AG09319 (cell line): ENCODE results near the gene DEK.
"Not testable (repeated sequence)": the region's sequence is repeated elsewhere in the genome, so short reads cannot be mapped to it uniquely, and the experiment has no call there.

Experiments
- DNase-seq: peaks from one replicate; pipeline ENCODE4 v3.0.0-alpha.2; 2010; ENCODE audit warnings: low read depth; ENCODE audit errors: extremely low read depth
- TF ChIP-seq, protein P1 (sequence below): IDR thresholded peaks from 2 replicates; pipeline ENCODE4 v1.5.1; 2011; ENCODE audit warnings: low read depth, mild to moderate bottlenecking, inconsistent platforms, low read length, moderate library complexity

Gene DEK

DNA sequence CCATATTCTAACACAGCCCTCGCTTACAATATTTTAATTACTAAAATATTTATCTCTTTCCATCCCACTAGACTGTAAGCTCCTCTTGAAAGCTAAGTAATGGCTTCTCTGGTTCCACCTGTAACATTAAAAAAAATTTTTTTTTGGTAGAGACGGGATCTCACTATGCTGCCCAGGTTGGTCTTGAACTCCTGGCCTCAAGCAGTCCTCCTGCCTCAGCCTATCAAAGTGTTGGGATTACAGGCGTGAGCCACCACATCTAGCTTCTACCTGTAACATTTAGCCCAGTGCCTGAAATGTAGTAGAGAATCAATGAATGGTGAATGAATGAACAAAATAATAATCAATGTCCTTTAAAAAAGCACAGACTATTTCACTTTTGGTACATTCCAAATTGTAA, 28.8 kb downstream of the DEK start:
- TF ChIP-seq, protein P1, sequence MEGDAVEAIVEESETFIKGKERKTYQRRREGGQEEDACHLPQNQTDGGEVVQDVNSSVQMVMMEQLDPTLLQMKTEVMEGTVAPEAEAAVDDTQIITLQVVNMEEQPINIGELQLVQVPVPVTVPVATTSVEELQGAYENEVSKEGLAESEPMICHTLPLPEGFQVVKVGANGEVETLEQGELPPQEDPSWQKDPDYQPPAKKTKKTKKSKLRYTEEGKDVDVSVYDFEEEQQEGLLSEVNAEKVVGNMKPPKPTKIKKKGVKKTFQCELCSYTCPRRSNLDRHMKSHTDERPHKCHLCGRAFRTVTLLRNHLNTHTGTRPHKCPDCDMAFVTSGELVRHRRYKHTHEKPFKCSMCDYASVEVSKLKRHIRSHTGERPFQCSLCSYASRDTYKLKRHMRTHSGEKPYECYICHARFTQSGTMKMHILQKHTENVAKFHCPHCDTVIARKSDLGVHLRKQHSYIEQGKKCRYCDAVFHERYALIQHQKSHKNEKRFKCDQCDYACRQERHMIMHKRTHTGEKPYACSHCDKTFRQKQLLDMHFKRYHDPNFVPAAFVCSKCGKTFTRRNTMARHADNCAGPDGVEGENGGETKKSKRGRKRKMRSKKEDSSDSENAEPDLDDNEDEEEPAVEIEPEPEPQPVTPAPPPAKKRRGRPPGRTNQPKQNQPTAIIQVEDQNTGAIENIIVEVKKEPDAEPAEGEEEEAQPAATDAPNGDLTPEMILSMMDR: no peak
- DNase-seq: no peak

DNA sequence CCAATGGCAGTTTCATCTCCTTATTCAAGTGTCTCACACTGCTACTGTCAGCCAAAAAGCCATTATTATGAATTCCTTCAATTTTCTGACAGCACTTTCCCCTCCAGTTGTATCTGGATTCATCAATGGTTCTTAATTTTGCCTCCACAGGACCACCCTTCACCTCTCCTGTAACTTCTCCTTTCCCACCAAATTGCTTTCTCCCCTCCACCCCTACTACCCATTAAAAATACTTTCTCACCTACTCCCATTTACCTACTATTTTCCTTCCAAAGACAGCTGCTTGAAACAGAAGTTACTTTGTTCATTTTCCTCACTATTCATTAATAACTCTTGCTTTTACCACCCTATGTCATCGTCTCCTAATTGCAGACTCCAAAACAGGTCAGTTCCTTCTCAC, 29.8 kb downstream of the DEK start:
- TF ChIP-seq, protein P1: no peak
- no peak for DNase-seq

DNA sequence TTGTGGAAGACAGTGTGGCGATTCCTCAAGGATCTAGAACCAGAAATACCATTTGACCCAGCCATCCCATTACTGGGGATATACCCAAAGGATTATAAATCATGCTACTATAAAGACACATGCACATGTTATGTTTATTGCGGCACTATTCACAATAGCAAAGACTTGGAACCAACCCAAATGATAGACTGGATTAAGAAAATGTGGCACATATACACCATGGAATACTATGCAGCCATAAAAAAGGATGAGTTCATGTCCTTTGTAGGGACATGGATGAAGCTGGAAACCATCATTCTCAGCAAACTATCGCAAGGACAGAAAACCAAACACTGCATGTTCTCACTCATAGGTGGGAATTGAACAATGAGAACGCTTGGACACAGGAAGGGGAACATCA, 30.6 kb downstream of the DEK start:
- not testable (repeated sequence) for DNase-seq

DNA sequence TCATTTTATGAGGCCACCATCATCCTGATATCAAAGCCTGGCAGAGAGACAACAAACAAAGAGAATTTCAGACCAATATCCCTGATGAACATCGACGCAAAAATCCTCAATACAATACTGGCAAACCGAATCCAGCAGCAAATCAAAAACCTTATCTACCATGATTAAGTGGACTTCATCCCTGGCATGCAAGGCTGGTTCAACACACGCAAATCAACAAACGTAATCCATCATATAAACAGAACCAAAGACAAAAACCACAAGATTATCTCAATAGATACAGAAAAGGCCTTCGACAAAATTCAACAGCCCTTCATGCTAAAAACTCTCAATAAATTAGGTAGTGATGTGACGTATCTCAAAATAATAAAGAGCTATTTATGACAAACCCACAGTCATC, 32.5 kb downstream of the DEK start:
- not testable (repeated sequence) for DNase-seq

DNA sequence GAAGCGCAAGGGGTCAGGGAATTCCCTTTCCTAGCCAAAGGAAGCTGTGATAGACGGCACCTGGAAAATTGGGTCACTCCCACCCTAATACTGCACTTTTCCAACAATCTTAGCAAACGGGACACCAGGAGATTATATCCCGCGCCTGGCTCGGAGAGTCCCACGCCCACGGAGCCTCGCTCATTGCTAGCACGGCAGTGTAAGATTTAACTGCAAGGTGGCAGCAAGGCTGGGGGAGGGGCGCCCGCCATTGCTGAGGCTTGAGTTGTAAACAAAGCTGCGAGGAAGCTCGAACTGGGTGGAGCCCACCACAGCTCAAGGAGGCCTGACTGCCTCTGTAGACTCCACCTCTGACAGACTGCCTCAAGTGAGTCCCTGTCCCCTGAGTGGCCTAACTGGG, 35.7 kb downstream of the DEK start:
- not testable (repeated sequence) for DNase-seq

DNA sequence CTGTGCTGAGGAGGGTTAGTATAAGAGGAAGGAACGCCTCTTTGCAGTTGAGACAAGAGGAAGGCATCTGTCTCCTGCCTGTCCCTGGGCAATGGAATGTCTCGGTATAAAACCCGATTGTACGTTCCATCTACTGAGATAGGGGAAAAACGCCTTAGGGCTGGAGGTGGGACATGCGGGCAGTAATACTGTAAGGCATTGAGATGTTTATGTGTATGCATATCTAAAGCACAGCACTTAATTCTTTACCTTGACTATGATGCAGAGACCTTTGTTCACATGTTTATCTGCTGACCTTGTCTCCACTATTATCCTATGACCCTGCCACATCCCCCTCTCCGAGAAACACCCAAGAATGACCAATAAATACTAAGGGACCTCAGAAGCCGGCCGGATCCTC, 37.2 kb downstream of the DEK start:
- not testable (repeated sequence) for DNase-seq

DNA sequence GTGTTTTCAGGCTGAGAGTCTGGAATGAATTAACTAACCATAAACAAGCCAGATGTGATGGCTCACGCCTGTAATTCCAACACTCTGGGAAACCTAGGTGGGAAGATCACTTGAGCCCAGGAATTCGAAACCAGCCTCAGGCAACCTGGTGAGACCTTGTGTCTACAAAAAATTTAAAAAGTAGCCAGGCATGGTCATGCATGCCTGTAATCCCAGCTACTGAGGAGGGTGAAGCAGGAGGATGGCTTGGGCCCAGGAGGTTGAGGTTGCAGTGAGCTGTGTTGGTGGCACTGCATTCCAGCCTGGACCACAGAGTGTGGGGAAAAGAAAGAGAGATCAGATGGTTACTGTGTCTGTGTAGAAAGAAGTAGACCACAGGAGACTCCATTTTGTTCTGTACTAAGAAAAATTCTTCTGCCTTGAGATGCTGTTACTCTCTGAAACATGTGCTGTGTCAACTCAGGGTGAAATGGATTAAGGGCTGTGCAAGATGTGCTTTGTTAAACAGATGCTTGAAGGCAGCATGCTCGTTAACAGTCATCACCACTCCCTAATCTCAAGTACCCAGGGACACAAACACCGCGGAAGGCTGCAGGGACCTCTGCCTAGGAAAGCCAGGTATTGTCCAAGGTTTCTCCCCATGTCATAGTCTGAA, 37.8 kb downstream of the DEK start:
- DNase-seq: peak; percentile 85

DNA sequence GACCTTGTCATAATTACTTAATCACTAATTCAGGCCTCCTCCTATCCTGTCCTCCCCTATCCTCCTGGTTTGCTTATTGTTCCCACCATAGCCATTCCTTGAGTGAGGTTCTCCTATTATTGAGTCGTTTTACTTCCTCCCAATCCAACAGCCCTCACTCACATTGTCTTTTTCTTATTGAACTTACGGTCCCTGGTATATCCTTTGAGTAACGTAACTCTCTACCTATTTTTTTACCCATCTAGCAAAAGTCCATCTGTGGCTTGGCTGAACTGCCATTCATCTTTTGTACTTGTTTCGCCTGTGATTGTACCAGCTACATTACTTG, 43.1 kb downstream of the DEK start:
- TF ChIP-seq, protein P1: no peak
- no peak for DNase-seq

DNA sequence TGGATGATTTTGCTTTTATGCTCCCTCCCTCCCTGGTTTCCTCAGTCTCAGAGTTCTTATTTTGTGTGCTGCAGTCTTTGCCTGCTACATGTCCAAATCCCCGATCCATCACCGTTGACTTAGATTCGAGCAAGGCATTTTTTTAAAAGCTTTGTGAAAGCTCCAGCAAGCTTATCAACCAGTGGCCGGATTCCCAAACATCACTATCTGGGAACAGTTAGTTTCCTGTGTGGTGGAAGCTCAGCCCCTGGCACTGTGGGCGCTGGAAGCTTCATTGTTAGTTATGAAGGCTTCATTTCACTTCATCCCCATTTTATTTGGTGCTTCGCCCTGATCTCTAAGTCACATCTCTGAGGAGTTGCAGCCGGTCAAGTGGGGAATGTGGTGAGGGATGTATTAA, 44.7 kb downstream of the DEK start:
- DNase-seq: no peak
- TF ChIP-seq, protein P1: no peak

DNA sequence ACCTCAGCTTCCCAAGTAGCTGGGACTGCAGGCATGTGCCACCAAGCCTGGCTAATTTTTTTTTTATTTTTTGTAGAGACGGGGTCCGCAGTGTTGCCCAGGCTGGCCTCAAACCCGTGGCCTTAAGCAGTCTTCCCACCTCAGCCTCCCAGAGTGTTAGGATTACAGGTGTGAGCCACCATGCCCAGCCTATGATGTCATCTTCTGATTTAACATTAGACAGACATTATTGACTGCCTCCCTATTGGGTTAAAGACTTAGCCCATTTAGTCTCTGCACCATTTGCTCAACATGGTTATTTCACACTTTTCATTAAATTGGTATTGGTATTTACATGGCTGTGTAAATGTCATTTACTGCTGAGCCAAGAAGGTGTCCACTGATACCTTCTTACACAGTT, 46.1 kb downstream of the DEK start:
- TF ChIP-seq, protein P1: no peak
- no peak for DNase-seq
